HuH-7 (cell line): ENCODE measurements around the gene COL19A1.
"Not testable (repeated sequence)": the region's sequence is repeated elsewhere in the genome, so short reads cannot be mapped to it uniquely, and the experiment has no call there.

Source experiments
- DNase-seq: peaks from one replicate; pipeline ENCODE4 v3.0.0; 2011; ENCODE audit warnings: low spot score

COL19A1 gene

DNA sequence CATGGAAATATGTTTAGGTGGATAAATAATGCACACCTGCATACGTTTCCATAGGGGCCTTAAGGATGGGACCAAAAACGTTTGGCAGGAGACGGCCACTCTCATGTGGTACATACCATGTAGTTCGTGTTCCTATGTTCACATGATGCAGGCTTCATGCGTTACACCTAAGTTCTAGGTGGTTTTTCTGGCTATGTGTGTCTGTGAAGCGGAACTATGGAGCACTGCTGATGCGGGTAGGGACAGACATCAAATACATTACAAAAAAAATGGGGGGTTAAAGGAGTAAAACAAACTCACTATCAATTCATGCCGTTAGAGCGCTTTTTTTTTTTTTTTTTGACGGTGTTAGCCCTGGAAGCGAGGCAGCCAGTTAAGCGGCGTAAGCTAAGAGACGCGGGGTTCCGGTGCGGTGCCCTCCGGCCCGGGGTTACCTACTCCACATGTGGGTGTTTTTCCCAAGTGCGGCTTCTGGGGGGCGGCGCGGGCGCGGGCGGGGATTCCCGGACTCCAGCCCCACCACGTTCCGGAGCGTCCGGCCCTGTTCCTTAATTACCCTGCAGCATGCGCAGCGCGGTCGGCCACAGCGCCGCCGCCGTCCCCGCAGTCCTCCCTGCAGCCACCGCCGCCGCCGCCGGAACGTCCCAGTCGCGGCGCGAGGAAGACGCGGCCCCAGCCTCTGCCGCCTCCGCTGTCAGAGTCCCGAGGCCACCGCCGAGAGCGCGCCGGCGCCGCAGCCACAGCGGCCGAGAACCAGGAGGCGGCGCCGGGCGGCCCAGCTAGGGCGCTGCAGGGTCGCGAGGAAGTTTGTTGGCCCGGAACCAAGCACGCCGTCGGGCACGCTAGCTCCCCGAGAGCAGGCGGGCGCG is 648 bp downstream of the COL19A1 start:
- peak; percentile 58 for DNase-seq

DNA sequence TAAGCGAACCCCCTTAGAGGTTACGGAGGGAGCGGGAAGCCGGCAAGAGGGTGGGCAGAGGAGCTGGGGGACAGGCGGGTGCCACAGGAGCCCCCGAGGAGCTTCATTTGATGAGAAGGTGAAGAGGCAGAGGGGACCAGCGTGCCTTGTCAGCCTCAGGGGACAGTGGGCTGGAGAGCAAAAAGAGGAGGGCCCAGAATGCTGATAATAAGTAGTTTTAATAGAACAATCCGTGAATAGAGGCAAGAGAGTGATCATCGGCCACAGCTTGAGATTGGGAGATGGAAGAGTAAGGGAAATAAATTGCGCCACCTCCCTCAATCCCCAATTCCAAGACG is 1.3 kb downstream of the COL19A1 start:
- peak; percentile 18 for DNase-seq

DNA sequence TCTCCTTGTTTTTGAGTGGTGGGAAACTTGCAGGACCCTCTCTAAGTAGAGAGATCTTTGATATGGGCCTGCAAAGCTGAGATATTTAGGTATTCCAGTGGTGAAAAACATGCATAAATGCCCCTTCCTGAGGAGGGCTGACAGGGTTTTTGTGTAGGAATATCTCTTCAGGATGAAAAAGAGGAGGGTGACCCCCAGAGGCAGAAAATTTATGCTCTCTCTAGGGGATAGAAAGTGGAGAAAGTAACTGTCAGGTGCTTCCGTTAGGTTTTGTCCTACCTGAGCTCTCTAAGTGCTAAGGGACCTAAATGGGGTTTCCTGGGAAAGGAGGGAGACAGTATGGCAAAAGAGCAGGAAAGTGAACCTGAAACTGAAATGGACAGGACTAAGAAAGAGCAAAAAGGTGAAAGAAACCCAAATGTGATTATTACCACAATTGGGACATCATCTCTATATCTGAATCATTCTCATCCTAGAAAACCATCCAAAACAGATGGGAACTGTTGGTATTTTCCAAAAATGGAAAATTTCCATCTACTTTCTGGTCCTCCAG is 2.0 kb downstream of the COL19A1 start:
- DNase-seq, result peak; percentile 29

DNA sequence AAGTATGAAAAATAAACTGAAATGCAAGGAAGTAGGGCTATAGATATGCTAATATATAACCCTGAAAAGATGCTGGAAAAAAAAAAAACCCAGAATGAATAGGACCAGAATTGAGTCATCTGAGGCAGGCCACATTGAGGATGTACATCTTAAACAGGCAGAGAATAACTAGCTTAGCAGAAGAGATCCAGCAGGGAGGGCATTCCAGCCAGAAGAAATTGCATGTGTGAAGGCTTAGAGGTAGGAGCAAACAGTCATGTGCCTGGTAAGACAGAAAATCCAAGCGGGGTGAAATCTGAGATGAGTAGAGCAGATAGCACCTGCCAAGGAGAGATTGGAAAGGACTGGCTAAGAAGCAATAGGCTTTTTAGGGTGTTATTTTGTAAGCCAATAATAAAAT is 2.6 kb downstream of the COL19A1 start:
- no peak for DNase-seq

DNA sequence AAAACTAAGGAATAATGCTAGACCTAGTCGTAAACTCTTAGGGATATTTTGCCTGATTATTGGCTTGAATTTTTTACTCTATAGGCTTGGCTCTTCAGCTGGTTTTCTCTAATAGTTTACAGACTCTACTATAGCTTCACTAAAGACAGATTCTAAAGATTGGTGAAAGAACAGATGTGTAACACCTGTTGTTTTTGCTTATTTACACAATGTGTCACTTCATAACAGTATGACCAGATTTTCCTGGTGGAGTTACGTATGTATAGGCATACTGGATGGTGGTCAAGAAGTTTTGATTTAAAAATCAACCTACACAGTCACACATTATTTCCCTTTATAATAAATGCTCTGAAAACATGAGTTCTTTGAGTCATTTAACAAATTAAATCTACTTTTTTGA is 4.8 kb downstream of the COL19A1 start:
- DNase-seq, result no peak

DNA sequence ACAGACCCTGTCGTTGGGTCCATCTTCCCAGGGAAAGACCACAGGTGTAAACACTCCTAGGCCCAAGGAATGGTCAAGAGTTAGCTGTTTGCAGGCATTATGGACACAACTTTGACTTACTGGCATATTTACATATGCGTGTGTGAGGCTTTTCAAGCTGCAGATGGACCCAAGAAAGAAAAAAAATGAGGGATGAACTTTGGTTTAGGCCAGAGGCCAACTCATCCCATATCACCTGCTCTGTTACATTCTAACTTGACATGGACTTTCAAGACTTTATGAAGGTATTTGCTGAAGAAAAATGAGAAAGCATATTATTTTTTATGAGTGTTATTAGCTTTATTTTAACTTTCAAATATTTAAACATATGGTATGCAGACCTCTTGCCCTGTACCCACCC is 6.9 kb downstream of the COL19A1 start:
- no peak for DNase-seq

DNA sequence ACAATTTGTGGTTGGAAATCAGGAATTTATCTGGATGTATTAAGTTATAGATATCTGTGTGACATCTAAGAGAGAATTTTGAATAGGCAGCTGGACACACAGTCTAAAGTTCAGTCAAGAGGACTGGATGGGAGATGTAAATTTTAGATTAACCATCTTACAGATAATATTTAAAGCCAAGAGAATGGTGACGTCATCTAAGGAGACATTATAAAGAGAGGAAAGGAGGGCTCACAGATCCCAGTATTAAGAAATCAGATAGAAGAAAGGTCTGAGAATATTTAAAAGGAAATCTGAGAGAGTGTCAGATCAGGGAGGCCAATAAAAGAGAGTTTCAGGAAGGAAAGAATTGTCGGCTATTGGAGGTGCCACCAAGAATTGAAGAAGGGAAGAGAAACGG is 9.4 kb downstream of the COL19A1 start:
- DNase-seq, result no peak

DNA sequence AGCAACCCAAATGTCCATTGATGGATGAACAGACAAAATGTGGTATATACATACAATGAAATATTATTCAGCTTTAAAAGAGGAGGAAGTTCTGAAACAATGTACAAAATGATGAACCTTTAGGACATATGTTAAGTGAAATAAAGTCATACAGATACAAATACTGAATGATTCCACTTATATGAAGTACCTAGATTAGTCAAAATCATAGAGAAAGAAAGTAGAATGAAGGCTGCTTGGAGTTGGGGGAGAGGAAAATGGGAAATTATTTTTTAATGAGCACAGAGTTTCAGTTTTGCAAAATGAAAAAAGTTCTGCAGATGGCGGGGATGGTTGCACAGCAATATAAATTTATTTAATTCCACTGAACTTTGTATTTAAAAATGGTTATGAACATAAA is 12.4 kb downstream of the COL19A1 start:
- no peak for DNase-seq

DNA sequence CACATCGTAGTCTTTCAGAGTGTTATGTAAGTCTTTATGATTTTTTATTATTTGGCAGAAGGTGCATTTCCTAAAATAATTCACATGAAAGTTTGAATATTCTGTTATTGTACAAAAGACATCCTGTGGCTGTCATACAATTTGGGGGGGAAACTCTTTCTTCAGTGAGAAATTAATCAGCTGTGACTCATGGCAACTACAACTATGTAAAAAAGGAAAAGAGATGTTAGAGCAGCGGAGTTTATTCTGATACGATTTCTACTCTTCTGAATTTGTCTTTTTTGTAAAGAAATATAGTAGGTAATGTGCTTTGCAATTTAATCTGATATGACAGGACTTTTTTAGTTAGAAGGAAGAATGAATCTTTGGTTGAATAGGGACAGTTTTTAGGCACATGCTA is 14.2 kb downstream of the COL19A1 start:
- no peak for DNase-seq

DNA sequence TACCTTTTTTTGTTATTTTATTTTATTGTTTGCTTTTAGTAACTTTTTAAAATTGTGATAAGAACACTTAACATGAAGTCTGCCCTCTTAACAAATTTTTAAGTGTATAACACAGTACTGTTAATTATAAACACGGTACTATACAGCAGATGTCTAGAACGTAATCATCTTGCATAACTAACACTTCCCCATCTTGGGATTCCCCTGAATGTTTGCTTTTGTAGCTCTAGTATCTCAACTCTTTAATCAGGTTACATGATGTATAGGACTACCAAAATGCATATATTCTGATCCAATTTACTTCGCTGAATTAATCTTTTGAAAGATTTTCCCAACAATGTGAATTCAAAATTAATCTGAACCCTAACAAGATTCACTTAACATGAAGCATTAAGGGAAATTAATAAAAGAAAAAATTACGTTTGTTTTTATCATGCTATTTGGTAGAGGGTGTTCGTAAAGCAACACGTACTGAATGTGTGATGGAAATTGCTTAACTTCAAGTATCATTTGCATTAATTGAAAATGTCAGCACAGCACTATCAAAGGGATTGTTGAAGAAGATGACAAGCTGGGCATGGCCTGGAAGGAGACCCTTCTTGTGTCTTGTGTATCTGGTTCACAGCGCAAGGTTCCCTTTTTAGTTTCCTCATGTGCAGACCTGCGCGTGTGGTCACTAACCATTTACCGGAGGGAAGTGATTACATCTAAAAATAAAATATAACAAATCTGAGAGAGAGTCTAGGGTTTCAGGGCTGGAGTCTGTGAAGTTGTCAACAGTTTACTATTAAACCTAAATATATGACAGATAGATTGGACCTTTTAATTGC is 15.2 kb downstream of the COL19A1 start:
- DNase-seq, result no peak

DNA sequence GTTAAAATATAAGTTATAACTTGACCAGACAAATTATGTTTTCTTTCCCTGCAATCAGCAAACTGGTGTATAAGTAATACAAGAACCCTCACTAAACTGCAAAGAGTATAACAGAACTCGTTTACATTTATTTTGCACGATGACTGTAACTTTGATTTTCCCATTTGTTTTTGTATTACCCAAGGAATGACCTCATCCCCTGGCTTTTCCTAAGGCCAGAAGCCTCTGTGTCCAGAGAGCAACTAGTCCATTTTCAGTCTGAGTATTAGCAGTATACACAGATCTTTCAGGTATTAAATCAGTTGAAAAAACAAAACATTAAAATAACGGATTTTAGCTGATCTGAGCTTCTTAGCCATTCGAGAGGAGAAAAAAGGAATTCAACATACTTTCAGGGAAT is 17.2 kb downstream of the COL19A1 start:
- no peak for DNase-seq

DNA sequence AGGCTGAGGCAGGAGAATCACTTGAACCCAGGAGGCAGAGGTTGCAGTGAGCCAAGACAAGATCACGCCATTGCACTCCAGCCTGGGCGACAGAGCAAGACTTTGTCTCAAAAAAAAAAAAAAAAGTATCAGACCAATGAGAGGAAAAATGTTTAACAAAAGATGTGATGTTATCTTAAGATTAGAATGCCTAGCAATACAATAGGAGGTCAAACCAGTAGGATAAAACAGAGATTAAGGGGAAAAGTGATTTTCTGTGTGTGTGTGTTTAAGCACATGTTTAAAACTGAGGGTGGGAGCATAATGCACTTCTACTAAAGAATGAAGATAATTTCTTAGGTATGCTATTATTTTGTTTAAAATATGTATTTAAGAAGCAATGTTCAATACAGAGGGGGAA is 17.9 kb downstream of the COL19A1 start:
- DNase-seq, result no peak

DNA sequence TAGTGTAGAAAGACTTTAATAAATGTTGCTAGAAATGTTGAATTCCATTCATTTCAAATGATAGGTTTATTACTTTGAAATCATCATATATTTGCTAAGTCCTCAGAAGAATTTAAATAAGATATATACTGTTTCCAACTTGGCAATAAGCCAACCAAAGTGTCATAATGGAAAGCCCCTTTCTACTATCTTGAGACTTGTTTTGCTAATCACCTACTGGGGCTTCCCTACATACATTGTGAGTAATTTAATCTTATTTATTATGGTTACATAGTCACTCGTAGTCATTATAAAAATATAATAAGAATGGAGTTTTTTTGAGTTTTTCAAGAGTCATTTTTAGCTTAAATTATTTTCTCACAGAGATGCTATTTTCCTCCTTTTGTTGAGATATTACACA is 20.7 kb downstream of the COL19A1 start:
- DNase-seq, result no peak

DNA sequence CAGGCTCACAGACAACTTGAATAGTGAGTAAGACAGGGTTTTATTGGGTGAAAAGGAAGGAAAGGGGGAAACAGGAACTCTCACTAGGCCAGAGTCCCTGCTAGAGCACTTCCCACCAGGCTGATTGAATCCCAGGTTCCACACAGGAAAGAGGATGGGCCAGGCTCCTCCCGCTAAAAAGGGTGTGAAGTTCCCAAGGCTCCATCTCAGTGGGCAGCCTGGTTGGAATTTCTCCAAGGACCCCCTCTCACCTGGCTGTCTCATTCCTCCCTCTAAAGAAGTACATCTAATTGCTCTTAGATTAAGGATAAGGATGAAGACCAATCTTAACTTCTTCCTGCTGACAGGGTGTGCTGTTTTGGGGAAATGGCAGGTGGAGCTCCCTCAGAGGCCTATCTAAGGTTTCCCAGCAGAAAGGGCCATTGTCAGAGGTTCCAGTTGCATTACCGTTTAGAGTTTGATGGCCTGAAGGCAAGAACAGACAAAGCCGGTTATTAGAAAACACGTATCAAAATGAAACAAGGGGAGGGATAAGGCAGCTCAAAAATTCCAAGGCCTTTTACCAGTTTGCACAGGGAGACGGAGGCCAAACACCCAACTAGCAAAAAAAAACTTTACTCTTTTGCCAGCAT is 21.5 kb downstream of the COL19A1 start:
- DNase-seq, result no peak

DNA sequence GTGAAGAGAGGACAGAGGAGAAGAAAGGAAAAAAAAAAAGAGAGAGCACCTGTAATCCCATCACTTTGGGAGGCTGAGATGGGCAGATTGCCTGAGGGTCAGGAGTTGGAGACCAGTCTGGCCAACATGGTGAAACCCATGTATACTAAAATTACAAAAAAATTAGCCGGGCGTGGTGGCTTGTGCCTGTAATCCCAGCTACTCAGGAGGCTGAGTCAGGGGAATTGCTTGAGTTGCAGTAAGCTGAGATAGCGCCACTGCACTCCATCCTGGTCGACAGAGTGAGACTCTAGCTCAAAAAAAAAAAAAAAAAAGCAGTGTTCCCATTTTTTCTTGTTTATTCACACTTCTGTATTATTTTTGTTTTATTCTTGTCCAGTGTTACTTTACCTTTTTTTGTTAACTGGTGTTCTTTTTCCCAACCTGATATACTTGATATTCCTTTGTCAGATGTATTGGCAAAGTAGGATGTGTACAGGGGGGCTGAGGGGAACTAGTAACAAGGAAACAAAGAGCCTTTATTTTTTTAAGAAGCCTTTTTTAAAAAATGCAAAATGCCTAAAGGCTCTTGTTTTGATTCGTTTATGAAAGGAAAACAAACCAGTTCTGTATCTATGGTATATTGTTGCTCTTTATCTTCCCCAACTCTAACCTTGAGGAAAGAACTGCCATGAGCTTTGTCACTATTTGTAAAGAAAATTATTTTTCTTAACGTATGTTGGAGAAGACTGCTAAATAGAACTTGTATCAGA is 22.3 kb downstream of the COL19A1 start:
- DNase-seq, result no peak

DNA sequence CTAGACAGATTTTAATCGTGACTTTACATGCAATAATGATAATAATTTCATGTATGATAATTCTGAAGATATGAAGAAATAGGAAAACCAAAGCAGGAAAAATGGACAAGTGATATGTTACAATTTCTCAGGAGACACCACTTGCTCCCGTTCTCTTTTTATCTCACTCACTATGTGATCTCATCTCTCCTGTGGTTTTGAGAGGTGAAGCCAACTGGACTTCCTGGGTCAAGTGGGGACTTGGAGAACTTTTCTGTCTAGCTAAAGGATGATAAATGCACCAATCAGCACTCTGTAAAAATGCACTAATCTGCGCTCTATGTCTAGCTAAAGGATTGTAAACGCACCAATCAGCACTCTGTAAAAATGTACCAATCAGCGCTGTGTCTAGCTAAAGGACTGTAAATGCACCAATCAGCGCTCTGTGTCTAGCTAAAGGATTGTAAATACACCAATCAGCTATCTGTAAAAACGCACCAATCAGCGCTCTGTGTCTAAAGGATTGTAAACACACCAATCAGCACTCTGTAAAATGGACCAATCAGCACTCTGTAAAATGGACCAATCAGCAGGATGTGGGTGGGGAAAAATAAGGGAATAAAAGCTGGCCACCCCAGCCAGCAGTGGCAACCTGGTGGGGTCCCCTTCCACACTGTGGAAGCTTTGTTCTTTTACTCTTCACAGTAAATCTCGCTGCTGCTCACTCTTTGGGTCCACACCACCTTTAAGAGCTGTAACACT is 23.0 kb downstream of the COL19A1 start:
- not testable (repeated sequence) for DNase-seq

DNA sequence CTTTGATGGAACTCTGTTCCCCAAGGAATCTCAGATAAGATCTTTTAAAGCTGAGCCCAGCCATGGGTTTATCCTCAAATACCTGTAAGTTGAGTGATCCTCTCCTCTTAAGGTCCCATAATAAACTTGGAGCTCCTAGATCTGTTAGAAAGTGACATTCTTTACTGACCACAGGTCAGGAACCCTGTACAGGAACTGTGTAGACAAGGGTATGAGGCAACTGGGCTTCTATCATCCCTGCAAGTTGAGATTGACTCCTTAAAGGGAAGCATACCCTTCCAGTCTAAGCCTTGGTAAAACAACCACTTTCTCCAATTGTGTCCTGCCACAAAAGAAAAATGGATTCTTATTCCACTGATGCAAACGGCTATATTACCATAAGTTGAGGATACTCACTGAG is 26.2 kb downstream of the COL19A1 start:
- not testable (repeated sequence) for DNase-seq

DNA sequence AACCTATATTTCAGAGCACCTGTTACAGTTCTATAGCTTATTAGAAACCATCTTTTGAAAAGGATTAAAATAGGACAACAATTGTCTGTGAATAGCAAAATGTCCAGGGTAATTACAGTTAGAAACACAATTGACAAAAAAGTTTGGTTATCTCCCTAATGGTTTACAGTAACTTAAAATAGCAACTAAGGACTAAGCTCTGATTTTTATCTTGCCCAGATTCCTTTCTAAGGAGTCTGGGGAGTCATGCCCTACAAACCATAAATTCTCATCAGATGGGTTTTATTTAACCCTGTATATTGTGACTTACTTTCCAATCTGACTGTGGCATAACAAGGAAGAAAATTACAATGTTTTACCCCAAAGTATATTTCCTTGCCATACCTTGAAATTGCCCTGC is 26.9 kb downstream of the COL19A1 start:
- DNase-seq, result not testable (repeated sequence)

DNA sequence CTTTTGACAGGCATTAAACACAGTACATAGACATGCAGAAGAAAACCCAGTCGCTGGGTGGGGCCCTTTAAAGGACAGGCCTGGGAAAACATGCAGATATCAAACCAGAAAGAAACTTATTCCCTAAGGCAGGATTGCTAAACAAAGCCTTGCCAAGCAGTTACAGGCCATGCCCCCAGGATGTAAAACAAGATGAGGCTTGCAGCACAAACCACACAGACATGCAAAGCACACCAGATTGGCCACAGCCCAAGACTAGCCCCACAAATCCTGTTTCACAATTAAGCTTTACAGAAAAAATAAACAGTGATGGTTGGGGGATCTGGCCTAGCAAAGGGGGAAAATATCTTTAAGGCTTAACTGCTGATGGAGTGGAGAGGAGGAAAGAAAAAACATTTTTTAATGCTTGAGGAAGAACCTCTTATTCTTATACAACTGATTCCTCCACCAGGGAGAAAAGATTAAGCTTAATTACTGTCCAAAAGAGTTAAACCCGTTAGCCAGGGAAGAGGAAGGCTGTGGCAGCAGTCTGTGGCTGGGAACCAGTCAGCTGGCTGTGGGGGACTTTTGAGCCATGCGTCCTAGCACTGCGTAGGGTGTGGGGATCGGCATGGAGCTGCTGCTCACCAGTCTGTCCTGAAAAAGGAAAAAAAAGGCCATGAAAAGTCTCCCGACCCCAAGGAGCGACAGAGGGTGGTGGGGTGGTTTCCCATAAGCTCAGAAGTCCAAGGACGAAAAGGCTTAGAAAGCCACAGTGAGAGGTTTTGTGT is 28.4 kb downstream of the COL19A1 start:
- no peak for DNase-seq

DNA sequence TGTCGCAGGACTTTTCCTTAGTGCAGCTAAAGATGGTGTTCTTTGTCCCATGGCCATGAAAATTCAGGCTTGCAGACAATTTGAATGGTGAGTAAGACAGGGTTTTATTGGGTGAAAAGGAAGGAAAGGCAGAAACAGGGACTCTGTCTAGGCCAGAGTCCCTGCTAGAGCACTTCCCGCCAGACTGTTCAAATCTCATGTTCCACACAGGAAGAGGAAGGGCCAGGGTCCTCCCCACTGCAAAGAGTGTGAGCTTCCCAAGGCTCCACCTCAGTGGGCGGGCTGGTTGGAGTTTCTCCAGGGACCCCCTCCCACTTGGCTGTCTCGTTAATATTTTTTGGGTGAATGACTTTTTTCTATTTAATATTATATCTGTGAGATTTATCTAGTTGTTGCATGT is 29.0 kb downstream of the COL19A1 start:
- DNase-seq, result no peak
